ENCODE measurements around the gene CYFIP2.

Gene CYFIP2

DNA sequence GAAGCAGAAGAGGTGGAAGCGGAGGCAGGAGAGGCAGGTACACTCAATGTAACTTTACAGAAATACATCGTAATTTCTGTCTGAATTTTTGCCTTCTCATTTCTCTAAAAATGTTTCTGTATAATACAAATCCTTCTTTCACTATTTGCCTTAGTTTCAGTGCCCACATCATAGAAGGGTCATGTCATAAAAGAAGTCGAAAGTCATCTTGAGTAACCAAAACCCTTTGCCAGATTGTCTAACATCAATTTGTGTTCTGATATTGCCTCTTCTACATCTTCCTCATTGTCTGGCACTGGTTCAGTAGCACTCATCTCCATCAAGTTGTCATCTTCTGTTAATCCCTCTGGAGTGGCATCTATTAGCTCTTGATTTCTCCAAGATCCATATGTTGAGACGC is 6.2 kb upstream of the CYFIP2 start:
- no peak for DNase-seq

DNA sequence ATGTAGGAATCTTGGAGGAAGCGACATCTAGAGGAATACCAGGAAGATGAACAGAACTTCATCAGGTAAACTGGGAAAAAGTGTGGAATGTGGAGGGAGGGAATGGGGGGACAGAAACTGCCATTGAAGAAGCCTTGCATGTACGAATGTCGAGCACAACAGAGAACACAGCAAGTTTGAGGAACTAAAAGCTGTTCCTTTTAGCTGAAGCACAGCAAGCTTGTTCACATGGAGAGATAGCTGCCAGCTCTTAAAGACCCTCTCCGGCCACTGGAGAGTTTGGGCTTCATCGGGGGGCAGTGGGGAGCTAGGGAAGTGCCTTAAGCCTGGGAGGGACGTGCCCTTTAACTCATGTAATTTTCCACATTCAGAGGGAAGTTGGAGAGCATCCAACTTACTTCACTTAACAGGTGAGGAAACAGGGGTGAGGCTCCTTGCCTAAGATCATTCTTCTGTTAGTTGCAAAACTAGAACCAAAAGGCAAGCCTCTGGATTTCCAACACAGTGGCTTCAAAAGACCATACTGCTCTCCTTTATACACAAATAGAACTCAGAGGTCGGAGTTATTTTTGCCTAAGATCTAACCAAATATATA is 2.3 kb upstream of the CYFIP2 start:
- no peak for DNase-seq

GRCh38 chr5:157266286-157267007 is 524 bp downstream of the CYFIP2 start:
- no peak for DNase-seq

- DNase-seq, result no peak
Observed at GRCh38 chr5:157267025-157267424, 1.1 kb downstream of the CYFIP2 start.

DNA sequence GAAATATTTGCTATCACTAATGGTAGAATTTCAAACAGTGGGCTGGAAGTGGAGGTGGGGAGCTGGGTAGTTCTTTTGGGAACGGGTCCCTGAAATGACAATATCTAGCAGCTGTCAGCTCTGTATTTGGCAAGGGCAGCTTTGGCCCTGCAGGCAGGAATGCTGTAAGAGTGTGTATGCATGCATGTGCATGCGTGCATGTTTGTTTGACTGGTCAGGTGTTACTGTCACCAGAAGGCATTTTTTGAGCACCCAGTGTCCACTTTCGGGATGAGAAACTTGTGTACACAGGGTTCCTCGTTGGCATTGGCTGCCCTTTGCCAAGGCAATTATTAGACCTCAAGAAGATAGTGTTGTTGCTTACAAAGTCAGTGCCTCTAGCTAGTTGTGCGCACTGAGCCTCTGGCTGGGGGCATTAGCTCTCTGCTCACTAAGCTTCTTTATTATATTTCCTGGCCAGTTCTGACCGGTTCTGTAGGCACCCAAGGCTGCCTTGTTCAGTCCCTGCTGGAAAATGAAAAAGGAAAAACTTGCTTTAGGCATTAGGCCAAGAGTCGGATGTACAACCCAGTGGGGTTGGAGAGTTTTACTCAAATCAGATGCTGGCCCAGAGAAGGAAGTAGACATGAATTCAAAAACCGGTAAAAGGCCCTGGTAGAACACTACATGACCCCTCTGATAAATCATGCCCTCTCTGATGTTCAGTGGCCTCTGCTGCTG is 2.0 kb downstream of the CYFIP2 start:
- peak; percentile 23 for DNase-seq

DNA sequence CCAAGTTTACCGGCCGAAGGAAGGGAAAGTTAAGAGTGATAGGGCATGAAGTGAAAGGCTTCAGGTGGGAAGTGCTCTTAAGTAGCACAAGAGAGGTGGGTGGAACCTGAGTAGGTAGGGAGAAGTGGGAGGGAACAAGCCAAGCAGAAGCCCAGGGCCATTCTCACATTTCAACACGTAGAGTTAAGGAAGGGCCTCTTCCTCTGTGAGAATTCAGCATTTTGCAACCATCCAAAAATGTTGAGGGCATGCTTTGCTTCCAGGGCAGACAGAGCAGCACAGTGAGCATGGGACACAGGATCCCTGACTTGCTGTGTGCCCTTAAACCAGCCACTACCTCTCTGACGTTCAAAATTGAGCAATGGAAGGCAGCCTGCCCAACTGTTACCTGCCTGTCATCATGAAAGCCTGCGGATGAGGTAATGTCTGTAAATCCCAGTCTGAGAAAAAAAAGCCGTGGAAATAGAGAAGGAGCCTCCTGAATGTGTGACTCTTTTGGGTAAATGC is 3.3 kb downstream of the CYFIP2 start:
- peak; percentile 28 for DNase-seq

- DNase-seq, result peak; percentile 6
Observed at GRCh38 chr5:157269761-157270272, 3.9 kb downstream of the CYFIP2 start.

DNA sequence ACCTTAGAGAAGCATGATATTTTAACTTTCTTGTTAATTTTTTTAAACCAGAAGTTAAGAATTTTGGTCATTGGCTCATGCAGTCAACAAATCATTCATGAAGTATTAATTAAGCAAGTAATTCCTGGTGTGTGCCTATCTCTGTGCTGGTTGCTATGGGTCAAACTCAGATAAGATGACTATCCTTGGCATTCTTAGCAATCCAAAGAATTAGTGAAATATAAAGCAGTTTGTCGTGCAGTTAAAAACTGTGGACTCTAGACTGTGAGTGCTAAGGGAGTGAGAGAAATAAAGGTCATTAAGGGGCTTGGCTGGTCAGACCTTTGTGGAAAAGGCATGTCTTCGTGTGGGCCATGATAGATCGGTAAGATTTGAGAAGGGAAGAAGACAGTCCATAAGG is 4.8 kb downstream of the CYFIP2 start:
- no peak for DNase-seq

GRCh38 chr5:157271740-157272271 is 5.9 kb downstream of the CYFIP2 start:
- peak; percentile 7 for DNase-seq

DNA sequence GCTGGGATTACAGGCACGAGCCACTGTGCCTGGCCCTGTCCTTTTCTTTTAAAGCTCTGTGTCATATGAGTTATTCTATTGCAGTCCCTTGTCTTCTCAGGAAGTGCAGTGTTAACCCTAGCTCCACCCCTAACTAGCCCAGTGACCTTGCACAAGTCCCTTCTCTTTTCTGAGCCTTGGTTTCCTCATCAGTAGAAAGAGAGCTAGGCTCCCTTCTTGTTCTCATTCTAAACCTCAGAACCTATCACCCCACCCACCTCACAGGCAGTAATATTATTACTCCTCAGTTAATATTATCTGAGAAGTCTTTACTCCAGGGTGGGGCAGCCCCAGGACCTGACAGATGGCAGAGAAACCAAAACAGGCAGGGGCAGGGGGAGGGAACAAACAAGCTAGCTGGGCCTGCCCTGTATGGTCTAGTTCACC is 7.2 kb downstream of the CYFIP2 start:
- DNase-seq, result no peak

DNA sequence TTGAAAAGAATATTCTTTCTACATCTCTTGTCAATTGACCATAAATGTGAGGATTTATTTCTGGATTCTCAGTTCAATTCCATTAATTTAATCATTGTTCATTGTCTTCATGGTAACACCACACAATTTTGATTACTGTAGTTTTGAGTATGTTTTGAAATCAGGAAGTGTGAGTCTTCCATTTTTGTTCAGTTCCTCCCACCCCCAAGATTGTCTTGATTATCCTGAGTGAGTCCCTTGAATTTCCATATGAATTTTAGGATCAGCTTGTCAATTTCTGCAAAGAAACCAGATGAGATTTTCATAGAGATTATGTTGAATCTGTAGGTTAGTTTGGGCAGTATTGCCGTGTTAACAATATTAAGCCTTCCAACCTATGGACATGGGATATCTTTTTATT is 9.5 kb downstream of the CYFIP2 start:
- no peak for DNase-seq

GRCh38 chr5:157278319-157279037 is 12.6 kb downstream of the CYFIP2 start:
- DNase-seq, result peak; percentile 11

- DNase-seq, result no peak
Observed at GRCh38 chr5:157279605-157280239, 13.8 kb downstream of the CYFIP2 start.

DNA sequence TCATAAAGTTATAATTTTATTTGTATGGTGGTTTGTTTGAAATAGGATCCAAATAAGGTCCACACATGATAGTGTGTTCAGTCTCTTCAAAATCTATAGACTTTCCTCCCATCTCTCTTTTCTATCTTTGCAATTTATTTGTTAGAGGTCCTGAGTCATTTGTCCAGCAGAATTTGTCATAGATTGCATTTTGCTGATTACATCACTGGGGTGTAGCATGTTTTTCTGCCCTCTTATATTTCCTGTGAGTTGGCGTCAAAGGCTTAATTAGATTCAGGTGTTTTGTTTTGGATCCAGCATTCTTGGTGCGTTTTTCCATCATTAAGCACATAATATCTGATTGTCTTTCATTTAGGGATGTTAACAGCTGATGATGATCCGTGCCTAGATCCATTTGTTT is 15.0 kb downstream of the CYFIP2 start:
- no peak for DNase-seq

DNA sequence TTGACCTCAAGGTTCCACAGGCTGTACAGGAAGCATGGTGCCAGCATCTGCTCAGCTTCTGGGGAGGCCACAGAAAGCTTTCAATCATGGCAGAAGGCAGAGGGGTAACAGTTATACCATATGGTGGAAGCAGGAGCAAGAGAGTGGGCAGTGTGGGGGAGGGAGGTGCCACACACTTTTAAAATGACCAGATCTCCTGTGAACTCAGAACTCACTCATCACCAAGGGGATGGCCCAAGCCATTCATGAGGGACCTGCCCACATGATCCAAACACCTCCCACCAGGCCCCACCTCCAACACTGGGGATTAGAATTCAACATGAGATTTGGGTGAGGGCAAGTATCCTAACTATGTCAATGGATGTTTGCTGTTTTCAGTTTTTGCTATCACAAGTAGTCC is 16.2 kb downstream of the CYFIP2 start:
- DNase-seq, result no peak

GRCh38 chr5:157283434-157283833 is 17.5 kb downstream of the CYFIP2 start:
- DNase-seq, result no peak

GRCh38 chr5:157284458-157285212 is 18.7 kb downstream of the CYFIP2 start:
- DNase-seq, result no peak

DNA sequence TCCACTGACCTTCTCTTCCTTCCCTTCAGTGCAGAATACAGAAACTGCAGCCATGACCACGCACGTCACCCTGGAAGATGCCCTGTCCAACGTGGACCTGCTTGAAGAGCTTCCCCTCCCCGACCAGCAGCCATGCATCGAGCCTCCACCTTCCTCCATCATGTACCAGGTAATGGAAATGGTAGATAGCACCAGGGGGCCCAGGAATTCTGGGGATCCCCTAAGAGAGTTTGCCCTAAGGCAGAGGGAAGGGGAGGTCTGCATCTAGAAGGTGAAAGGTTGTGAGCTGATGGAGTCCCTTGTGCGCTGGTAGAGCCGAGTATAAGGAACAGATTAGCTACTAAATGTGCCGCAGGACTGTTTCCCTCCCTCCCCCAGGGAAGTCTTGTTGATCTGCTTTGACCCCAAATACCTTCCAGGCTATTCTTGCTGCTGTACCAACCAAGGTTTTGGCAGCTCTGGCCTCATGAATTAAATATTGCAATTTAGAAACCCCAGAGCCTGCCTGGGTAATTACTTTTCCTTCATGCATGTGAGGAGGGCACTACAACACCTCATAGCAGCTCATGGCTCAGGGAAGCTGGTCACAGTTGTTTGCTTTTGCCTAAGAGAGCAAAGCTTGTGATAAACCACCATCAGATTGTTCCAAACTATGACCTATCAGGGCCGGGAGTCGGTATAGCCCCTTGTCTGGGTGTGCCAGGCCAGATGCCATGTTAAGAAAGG is 19.6 kb downstream of the CYFIP2 start:
- DNase-seq, result no peak

GRCh38 chr5:157286761-157287211 is 20.9 kb downstream of the CYFIP2 start:
- DNase-seq, result no peak

GRCh38 chr5:157288405-157289163 is 22.7 kb downstream of the CYFIP2 start:
- DNase-seq, result no peak
